T-cell (primary cell): ENCODE results near the gene ZNF768. TPM values are rescaled to one million over a fixed set of nuclear protein-coding genes. Genes with fewer than 3 reads are reported as not detected.
A peak's percentile ranks its signal among the peaks of the same experiment; 100 is the strongest.

ENCODE experiments used
- ATAC-seq, 4 experiments: fragments of 200-7000 bp in 3 of 4; fragments of 150-1000 bp in 1 of 4; cut with Tn5 transposase; replicated peaks in 1 of 4; 1 replicate in 3 of 4; 2 replicates in 1 of 4; pipeline ENCODE4 v1.10.0; 2021; ENCODE audit warnings: moderate library complexity in 3 of 4, mild to moderate bottlenecking in 2 of 4, moderate number of reproducible peaks in 1 of 4
- CTCF ChIA-PET, 2 donors: fragments of 300-600 bp; sonication (Branson Sonifier 250); formaldehyde crosslinking; loops; one replicate each; lab custom pipeline; 2022; ENCODE audit warnings: antibody characterized with exemption in 2 of 2; lab: Charles Lee
- POLR2A ChIA-PET, 2 donors: fragments of 300-600 bp; sonication (Branson Sonifier 250); formaldehyde crosslinking; loops; one replicate each; lab custom pipeline; 2022; ENCODE audit warnings: antibody characterized with exemption in 2 of 2; lab: Charles Lee
- DNase-seq, 35 experiments: peaks; one replicate each; pipeline versions ENCODE4 v3.0.0 to v3.0.0-alpha.2; 2013 to 2023
- H3K27ac ChIP-seq: one replicate; pipeline ENCODE4 v1.5.1; 2013; ENCODE audit warnings: low read length
- H3K27me3 ChIP-seq, 2 experiments: replicated peaks in 1 of 2; 1 replicate in 1 of 2; 2 replicates in 1 of 2; pipeline versions ENCODE4 v1.6.1 to v1.7.0; 2013; ENCODE audit warnings: low read length in 1 of 2, mixed read lengths in 1 of 2; ENCODE audit not compliant: control insufficient read depth in 2 of 2, insufficient read depth in 2 of 2; ENCODE audit errors: extremely low read depth in 1 of 2
- H3K36me3 ChIP-seq, 2 donors: 1 replicate in 1 of 2; 2 replicates in 1 of 2; pipeline versions ENCODE4 v1.6.1 to v1.7.0; 2013; ENCODE audit warnings: low read length in 1 of 2; ENCODE audit not compliant: control insufficient read depth in 2 of 2, insufficient read depth in 1 of 2; ENCODE audit errors: extremely low read depth in 1 of 2
- H3K4me1 ChIP-seq, 2 experiments: 1 replicate in 1 of 2; 2 replicates in 1 of 2; pipeline versions ENCODE4 v1.6.1 to v1.7.0; 2013; ENCODE audit warnings: low read length in 2 of 2, mixed read lengths in 1 of 2; ENCODE audit not compliant: insufficient read depth in 2 of 2, control insufficient read depth in 1 of 2; ENCODE audit errors: extremely low read depth in 1 of 2
- H3K4me3 ChIP-seq, 2 donors: 1 replicate in 1 of 2; 2 replicates in 1 of 2; pipeline versions ENCODE4 v1.5.1 to v1.7.0; 2013; ENCODE audit warnings: mild to moderate bottlenecking in 2 of 2, low read length in 1 of 2, moderate library complexity in 1 of 2; ENCODE audit not compliant: control insufficient read depth in 1 of 2; ENCODE audit errors: extremely low read depth in 1 of 2
- H3K9me3 ChIP-seq: 2 replicates; pipeline ENCODE4 v1.7.0; 2013
- H3K27ac Mint-ChIP-seq, 2 donors: one replicate each; pipeline ENCODE4 v1.8.0; 2020 to 2021; ENCODE audit warnings: mild to moderate bottlenecking in 2 of 2, mixed read lengths in 2 of 2
- H3K27me3 Mint-ChIP-seq, 2 donors: one replicate each; pipeline ENCODE4 v1.8.0; 2021 to 2022; ENCODE audit warnings: mixed read lengths in 2 of 2
- H3K36me3 Mint-ChIP-seq: one replicate; pipeline ENCODE4 v1.8.0; 2021; ENCODE audit warnings: mixed read lengths
- H3K4me1 Mint-ChIP-seq, 3 donors: one replicate each; pipeline ENCODE4 v1.8.0; 2020 to 2022; ENCODE audit warnings: mixed read lengths in 3 of 3, mild to moderate bottlenecking in 1 of 3
- H3K4me3 Mint-ChIP-seq, 3 donors: one replicate each; pipeline ENCODE4 v1.8.0; 2020 to 2022; ENCODE audit warnings: mild to moderate bottlenecking in 3 of 3, mixed read lengths in 3 of 3, moderate library complexity in 3 of 3
- H3K9me3 Mint-ChIP-seq, 3 donors: one replicate each; pipeline ENCODE4 v1.8.0; 2020 to 2022; ENCODE audit warnings: mixed read lengths in 3 of 3
- WGBS: methylation state at CpG from one replicate; pipeline ENCODE4 v1.1.5; 2013; ENCODE audit warnings: missing lambda C conversion rate; ENCODE audit not compliant: insufficient coverage; 5-methylcytosine and 5-hydroxymethylcytosine counted together
- total RNA-seq, 35 experiments: library from RNA in 6 of 35; stranded (reverse) in 6 of 35; fragments of 120-200 nt in 1 of 35; gene quantifications; one replicate each; pipeline versions ENCODE4 v1.2.1 to v1.2.4 and lab custom pipeline; 2013 to 2026

The ZNF768 gene
- total RNA-seq, 5 donors from 2014 or later (not counting 1 experiment from before 2014, with no cell fraction given), result 5.0 to 8.3 (median 7.2) TPM

- Mint-ChIP-seq H3K27ac (peak within 1 kb of the TSS; percentile 93), H3K9me3 (no peaks in the 10 kb centered on the region), H3K36me3 (peaks cover 16% of the 10 kb centered on the region), H3K4me1 (peaks cover 37 to 51% (median 48%) of the 10 kb centered on the region in 3 donors), H3K27me3 (no peaks in the 10 kb centered on the region), H3K4me3 (peak within 1 kb of the TSS; percentile 84 to 89 (median 88))
- DNase-seq (peak; percentile 88 to 97 (median 92)), ATAC-seq (peak; percentile 90 to 94 (median 92))
- Histone ChIP-seq H3K27me3 (peaks cover 0 to 6% of the 10 kb centered on the region in 2 experiments), H3K4me1 (peaks cover 5 to 67% of the 10 kb centered on the region in 2 experiments), H3K36me3 (peaks cover 3 to 29% of the 10 kb centered on the region in 2 donors), H3K27ac (peak within 1 kb of the TSS; percentile 87), H3K4me3 (peak within 1 kb of the TSS; percentile 52 to 73), H3K9me3 (no peaks in the 10 kb centered on the region)
- CTCF ChIA-PET, result interaction anchor here (0.9 to 2.9 kb wide), 7 partner anchors 14 to 128 kb away, joined by 3 to 46 read pairs (median 6); partner anchors contain the start of genes DCTPP1 (in 1 of the 2), PRR14 (in 1 of the 2), ZNF688 (in 1 of the 2) and ZNF747 (in 1 of the 2)
- under 1% methylated on average over 70 of the region's 74 CpGs for WGBS
- POLR2A ChIA-PET, result interaction anchor here (0.5 to 1.1 kb wide), 9 partner anchors 9 to 487 kb away, joined by 3 to 5 read pairs (median 4); partner anchors contain the start of genes ZNF688 (in 1 of the 2) and ZNF747 (in 1 of the 2)
These were observed 31.8 kb upstream of the ZNF768 start, which contains the start of gene ZNF764 for GRCh38 chr16:30557957-30558788. TSS of gene ZNF764 (minus strand) at chr16:30558374. CDS start at chr16:30558182, 192 bp downstream.

DNA sequence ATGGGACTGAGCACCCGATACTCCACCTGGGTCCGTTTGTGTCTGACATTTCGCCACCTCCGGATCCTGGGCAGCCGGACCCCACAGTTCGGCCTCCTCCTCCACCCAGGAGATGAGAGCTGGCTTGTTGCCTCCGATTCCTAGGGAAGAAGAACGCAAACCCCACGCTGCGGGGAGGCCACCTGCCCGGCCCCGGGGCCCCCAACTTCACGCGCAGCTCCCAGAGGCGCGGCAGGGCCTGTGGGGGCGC is 31.3 kb upstream of the ZNF768 start:
- Mint-ChIP-seq H3K27ac (peak overlapping the region; percentile 93), H3K4me3 (peak overlapping the region; percentile 84 to 89 (median 88)), H3K27me3 (no peaks in the 10 kb centered on the region), H3K36me3 (peaks cover 16% of the 10 kb centered on the region), H3K9me3 (no peaks in the 10 kb centered on the region), H3K4me1 (peaks cover 42 to 56% (median 53%) of the 10 kb centered on the region in 3 donors)
- Histone ChIP-seq H3K27me3 (peaks cover 0 to 6% of the 10 kb centered on the region in 2 experiments), H3K9me3 (no peaks in the 10 kb centered on the region), H3K4me1 (peaks cover 8 to 72% of the 10 kb centered on the region in 2 experiments), H3K4me3 (peak overlapping the region; percentile 52 to 73), H3K27ac (peak overlapping the region; percentile 87), H3K36me3 (peaks cover 3 to 29% of the 10 kb centered on the region in 2 donors)
- ChIA-PET CTCF (interaction anchor here (1.2 to 2.9 kb wide), 3 partner anchors 22 to 93 kb away, joined by 3 to 46 read pairs (median 7); partner anchors contain the start of genes PRR14 (in 1 of the 2) and ZNF747 (in 1 of the 2)), POLR2A (interaction anchor here (0.5 to 1.1 kb wide), 4 partner anchors 15 to 486 kb away, joined by 3 to 4 read pairs (median 4); no protein-coding TSS in a partner anchor)
- 1% methylated on average over 17 of the region's 17 CpGs for WGBS
- no peak for ATAC-seq
- DNase-seq, result peak in 3 of 35 experiments; percentile 24 to 38 (median 27)

DNA sequence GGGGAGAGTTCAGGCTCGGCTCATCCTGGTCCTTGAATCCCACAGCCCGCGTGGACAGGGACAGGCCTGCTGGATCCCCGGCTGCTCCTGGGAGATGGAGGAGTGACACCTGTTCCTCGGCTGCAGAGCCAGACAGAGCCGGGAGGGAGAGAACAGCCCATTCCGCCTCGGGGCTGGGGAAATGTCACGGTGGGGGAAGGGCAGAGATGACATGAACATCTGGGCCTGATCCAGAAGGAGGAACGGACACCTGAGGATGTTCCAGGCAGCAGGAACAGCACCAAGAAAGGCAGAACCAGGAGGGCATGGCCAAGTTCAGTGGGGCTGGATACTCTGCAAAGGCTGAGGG is 29.7 kb upstream of the ZNF768 start:
- H3K4me3 ChIP-seq, result no peak overlapping the region
- Mint-ChIP-seq H3K36me3 (peaks cover 16% of the 10 kb centered on the region), H3K27ac (peak overlapping the region; percentile 49 to 93), H3K4me3 (peak overlapping the region; percentile 18 to 89 (median 88)), H3K4me1 (peaks cover 50 to 67% (median 61%) of the 10 kb centered on the region in 3 donors), H3K9me3 (no peaks in the 10 kb centered on the region), H3K27me3 (no peaks in the 10 kb centered on the region)
- no peak for DNase-seq
- no peaks in the 10 kb centered on the region for H3K9me3 ChIP-seq
- no peak for ATAC-seq
- 94% methylated on average over 10 of the region's 10 CpGs for WGBS
- CTCF ChIA-PET, result interaction anchor here in 1 of 2 donors (1.3 kb wide), 1 partner anchor 16 kb away, joined by 4 read pairs; the partner anchor contains the start of gene ZNF688
- POLR2A ChIA-PET, result no interaction called here
- H3K27ac ChIP-seq, result no peak overlapping the region
- H3K36me3 ChIP-seq, result peaks cover 3 to 29% of the 10 kb centered on the region in 2 donors
- H3K27me3 ChIP-seq, result peaks cover 0 to 1% of the 10 kb centered on the region in 2 experiments
- H3K4me1 ChIP-seq, result peaks cover 19 to 77% of the 10 kb centered on the region in 2 experiments

GRCh38 chr16:30555315-30556124 is 29.2 kb upstream of the ZNF768 start:
- H3K27me3 ChIP-seq, result no peaks in the 10 kb centered on the region
- Mint-ChIP-seq H3K4me1 (peaks cover 51 to 68% (median 59%) of the 10 kb centered on the region in 3 donors), H3K36me3 (peaks cover 16% of the 10 kb centered on the region), H3K27me3 (no peaks in the 10 kb centered on the region), H3K9me3 (no peaks in the 10 kb centered on the region), H3K27ac (peak overlapping the region; percentile 49 to 93), H3K4me3 (peak overlapping the region; percentile 18 to 89 (median 88))
- H3K4me3 ChIP-seq, result no peak overlapping the region
- DNase-seq, result no peak
- ChIA-PET CTCF (interaction anchor here in 1 of 2 donors (0.6 kb wide), 1 partner anchor 31 kb away, joined by 3 read pairs; no protein-coding TSS in a partner anchor), POLR2A (no interaction called here)
- no peaks in the 10 kb centered on the region for H3K9me3 ChIP-seq
- H3K27ac ChIP-seq, result no peak overlapping the region
- H3K4me1 ChIP-seq, result peaks cover 21 to 77% of the 10 kb centered on the region in 2 experiments
- peaks cover 3 to 29% of the 10 kb centered on the region in 2 donors for H3K36me3 ChIP-seq
- ATAC-seq, result no peak
- 96% methylated on average over 60 of the region's 69 CpGs for WGBS

DNA sequence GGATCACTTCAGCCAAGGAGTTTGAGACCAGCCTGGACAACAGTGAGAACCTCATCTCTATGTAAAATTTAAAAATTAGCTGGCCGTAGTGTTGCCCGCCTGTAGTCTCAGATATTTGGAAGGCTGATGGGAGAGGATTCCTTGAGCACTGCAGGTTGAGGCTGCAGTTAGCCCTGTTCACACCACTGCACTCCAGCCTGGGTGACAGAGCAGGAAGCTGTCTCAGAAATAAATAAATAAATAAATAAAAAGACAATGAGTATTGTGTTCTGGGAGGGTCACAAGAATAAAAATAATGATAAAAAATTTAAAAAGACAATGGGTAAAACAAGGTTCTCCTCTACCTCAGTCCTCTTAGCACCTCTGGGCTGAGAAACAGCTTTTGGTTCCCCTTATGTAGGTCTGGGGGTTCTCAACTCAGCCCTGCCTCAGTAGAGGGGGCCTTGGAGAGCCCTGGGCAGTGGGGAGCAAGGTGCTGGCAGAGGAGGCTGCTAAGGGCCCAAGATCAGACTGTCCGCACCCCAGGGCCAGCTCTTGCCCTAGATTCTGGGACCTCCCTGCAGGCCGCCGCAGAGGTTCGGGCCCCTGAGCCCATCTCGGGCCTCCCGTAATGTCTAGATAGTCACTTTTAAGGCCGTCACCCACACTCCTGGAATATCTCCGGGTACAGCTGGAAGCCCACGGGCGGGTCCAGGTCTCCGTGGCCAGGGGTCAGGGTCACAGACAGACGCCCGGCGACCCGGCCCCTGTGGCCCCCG is 28.4 kb upstream of the ZNF768 start:
- POLR2A ChIA-PET, result interaction anchor here in 1 of 2 donors (0.5 kb wide), 1 partner anchor 14 kb away, joined by 6 read pairs; no protein-coding TSS in a partner anchor
- peak overlapping the region in 1 of 2 donors; percentile 97 for H3K27ac Mint-ChIP-seq
- peaks cover 21 to 80% of the 10 kb centered on the region in 2 experiments for H3K4me1 ChIP-seq
- peaks cover 16% of the 10 kb centered on the region for H3K36me3 Mint-ChIP-seq
- H3K27me3 Mint-ChIP-seq, result no peaks in the 10 kb centered on the region
- no peak for ATAC-seq
- no peaks in the 10 kb centered on the region for H3K27me3 ChIP-seq
- H3K4me3 Mint-ChIP-seq, result peak overlapping the region in 1 of 3 donors; percentile 3
- no peak overlapping the region for H3K4me3 ChIP-seq
- no peaks in the 10 kb centered on the region for H3K9me3 Mint-ChIP-seq
- DNase-seq, result no peak
- H3K4me1 Mint-ChIP-seq, result peaks cover 53 to 70% (median 59%) of the 10 kb centered on the region in 3 donors
- WGBS, result 98% methylated on average over 16 of the region's 18 CpGs
- CTCF ChIA-PET, result no interaction called here
- peaks cover 3 to 29% of the 10 kb centered on the region in 2 donors for H3K36me3 ChIP-seq
- H3K9me3 ChIP-seq, result no peaks in the 10 kb centered on the region
- H3K27ac ChIP-seq, result no peak overlapping the region
